Mucosa of descending colon (tissue), 3 donors: ENCODE data around the gene HS3ST1. TPM values are rescaled to one million over a fixed set of nuclear protein-coding genes. Genes with fewer than 3 reads are reported as not detected.

Experiments
- ATAC-seq: fragments of 200-7000 bp; cut with Tn5 transposase; one replicate; pipeline ENCODE4 v1.9.1; 2020; ENCODE audit warnings: mild to moderate bottlenecking, moderate library complexity
- DNase-seq, 3 donors: peaks; one replicate each; pipeline ENCODE4 v3.0.0-alpha.2; 2020
- H3K36me3 ChIP-seq: fragments of 200-600 bp; one replicate; pipeline ENCODE4 v1.8.0; 2021; ENCODE audit warnings: low read depth, mild to moderate bottlenecking
- H3K4me1 ChIP-seq: fragments of 200-600 bp; one replicate; pipeline ENCODE4 v1.8.0; 2021; ENCODE audit warnings: low read depth, mild to moderate bottlenecking
- H3K4me3 ChIP-seq: fragments of 200-600 bp; one replicate; pipeline ENCODE4 v1.8.0; 2021; ENCODE audit warnings: mild to moderate bottlenecking
- H3K9me3 ChIP-seq: fragments of 200-600 bp; one replicate; pipeline ENCODE4 v1.8.0; 2021; ENCODE audit warnings: mild to moderate bottlenecking
- intact Hi-C, 2 donors: fragments of 100-400 bp; cut with DNase I in 1 of 2; cut with micrococcal nuclease in 1 of 2; formaldehyde crosslinking; loops; one replicate each; pipeline versions ENCODE4 v1.11.0 to v1.11.1; 2022; cut with DNase I, micrococcal nuclease
- total RNA-seq, 3 donors: library from RNA; stranded (reverse); fragmentation: NEBNext Ultra II Directional in 2 of 3; extraction: Animal tissue kit (Norgen Biotek cat#: 25700) in 2 of 3; gene quantifications; one replicate each; pipeline versions ENCODE4 v1.2.1 to v1.2.4, GENCODE V29; 2021 to 2023
- TF ChIP-seq, protein P1 (sequence below): fragments of 200-600 bp; IDR thresholded peaks from one replicate; pipeline ENCODE4 v1.8.0; 2022; ENCODE audit warnings: antibody characterized with exemption, mild to moderate bottlenecking
- donor health status: DM: no; HTN: no; CAD: no; lungs with moderate emphysema.
- donor health status: DM: no; HTN: no; CAD: no.
- donor health status: DM: no; HTN: yes; CAD: no.

Gene HS3ST1
- total RNA-seq, 3 donors from 2014 or later: 4.0 to 6.3 (median 5.5) TPM

DNA sequence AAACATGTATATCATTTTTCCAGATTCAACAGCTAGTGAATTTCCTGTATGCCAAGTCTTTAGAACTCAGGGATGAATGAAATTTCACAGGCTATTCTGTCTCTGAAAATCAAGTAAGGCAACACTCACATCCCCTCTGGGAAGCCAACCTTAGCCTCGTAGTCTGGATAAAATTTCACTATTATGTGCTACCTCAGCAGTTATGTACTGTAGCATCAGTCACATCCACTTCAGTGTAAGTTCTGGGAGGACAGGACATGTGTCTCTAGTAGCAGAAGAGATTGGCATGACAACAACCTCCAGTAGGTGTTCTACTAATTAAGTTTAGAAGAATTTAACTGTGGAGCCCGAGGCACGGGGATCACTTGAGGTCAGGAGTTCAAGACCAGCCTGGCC, 42.4 kb upstream of the HS3ST1 start:
- no peaks in the 10 kb centered on the region for H3K36me3 ChIP-seq
- no peak for DNase-seq
- TF ChIP-seq, protein P1, sequence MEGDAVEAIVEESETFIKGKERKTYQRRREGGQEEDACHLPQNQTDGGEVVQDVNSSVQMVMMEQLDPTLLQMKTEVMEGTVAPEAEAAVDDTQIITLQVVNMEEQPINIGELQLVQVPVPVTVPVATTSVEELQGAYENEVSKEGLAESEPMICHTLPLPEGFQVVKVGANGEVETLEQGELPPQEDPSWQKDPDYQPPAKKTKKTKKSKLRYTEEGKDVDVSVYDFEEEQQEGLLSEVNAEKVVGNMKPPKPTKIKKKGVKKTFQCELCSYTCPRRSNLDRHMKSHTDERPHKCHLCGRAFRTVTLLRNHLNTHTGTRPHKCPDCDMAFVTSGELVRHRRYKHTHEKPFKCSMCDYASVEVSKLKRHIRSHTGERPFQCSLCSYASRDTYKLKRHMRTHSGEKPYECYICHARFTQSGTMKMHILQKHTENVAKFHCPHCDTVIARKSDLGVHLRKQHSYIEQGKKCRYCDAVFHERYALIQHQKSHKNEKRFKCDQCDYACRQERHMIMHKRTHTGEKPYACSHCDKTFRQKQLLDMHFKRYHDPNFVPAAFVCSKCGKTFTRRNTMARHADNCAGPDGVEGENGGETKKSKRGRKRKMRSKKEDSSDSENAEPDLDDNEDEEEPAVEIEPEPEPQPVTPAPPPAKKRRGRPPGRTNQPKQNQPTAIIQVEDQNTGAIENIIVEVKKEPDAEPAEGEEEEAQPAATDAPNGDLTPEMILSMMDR: no peak
- H3K9me3 ChIP-seq: no peaks in the 10 kb centered on the region
- no peaks in the 10 kb centered on the region for H3K4me1 ChIP-seq
- no peak for ATAC-seq
- no peak overlapping the region for H3K4me3 ChIP-seq
- intact Hi-C loops: no loop called here

DNA sequence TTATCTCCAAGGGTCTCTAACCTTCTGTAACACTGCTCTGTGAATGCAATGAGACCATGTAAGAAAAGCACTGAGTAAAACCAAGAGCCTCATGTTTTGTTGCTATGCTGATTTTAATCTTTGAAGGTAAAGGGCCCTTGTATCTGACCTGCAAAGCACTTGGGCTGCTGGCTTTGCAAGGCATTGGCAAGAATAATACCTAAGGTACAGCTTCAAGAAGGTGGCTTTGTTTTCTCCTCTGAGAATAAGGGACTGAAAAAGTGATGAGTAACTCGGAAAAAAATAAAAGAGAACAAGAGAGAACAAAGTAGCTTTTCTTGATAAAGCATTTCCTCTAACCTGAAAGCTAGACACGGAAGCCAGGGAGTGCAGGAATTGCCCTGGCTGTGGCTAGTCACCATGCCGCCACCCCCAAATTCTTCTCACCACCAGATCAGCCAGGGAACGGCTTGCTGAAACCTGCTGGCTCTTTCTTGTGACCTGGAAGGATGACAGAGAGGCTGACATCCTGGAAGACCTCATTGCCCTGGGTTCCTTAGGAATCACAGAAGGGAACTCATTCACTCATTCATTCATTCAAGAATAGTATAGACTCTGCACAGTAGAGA, 41.8 kb upstream of the HS3ST1 start:
- no peaks in the 10 kb centered on the region for H3K4me1 ChIP-seq

DNA sequence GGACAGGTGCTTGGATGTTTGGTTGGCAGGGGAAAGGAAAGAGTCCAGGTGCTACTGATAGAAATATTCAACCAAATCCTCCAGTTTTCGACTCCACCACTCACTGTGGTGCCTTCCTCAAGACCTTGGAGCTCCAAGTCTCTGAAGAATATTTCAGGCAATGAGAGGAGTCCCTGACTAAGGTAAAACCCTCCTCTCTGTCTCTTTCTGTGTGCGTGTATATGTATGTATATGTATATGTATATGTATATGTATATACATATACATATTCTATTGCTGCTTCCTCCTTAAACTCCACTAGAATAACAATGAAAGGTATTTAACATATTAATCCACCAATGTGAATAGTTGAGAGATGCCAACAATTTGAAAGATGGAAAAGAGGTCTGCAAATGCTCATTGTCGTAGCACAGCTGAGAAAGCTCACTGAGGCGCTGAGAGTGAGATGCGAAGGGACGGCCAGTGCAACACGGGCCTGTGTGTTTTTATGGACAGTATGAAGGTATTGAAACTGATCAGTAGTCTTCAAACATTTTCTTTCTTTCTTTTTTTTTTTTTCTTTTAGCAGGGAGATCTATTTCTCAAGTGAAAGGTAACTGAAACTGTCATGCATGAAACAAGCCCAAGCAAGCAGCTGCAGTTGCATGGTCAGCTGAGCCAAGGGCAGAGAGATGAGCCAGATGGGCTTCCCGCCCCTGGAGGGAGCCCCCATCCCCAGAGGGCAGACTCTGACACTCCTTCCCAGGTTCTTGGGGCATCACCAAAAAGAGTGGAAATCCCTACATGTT, 41.1 kb upstream of the HS3ST1 start:
- intact Hi-C loops: no loop called here
- DNase-seq: no peak
- H3K4me1 ChIP-seq: no peaks in the 10 kb centered on the region
- ATAC-seq: no peak
- no peaks in the 10 kb centered on the region for H3K9me3 ChIP-seq
- TF ChIP-seq, protein P1: no peak
- no peaks in the 10 kb centered on the region for H3K36me3 ChIP-seq
- H3K4me3 ChIP-seq: no peak overlapping the region

More for the DNA sequence above, 41.8 kb upstream of the HS3ST1 start:
- intact Hi-C loops: no loop called here
- Histone ChIP-seq H3K4me3 (no peak overlapping the region), H3K36me3 (no peaks in the 10 kb centered on the region), H3K9me3 (no peaks in the 10 kb centered on the region)
- ATAC-seq: no peak
- DNase-seq: no peak
- TF ChIP-seq, protein P1: no peak

DNA sequence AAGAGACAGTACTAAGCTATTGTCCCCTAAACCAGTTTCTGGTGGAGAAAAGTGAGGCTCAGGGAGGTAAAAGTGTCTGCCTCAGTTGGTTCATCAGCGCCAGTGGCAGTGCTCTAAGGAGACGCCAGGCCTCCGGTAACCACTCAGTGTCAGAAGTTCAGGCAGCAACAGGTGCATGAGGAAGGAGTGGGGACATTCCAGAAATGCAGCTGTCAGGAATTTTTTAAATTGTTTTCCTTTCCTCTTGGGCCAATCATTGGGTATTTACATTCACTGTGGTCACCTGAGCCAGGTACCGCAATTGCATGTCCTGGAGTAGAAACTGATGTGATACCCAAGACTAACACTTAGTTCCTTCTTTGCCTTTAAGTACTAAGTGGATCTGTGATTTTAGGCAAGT, 40.2 kb upstream of the HS3ST1 start:
- DNase-seq (no peak), ATAC-seq (peak; percentile 71)
- Histone ChIP-seq H3K4me3 (no peak overlapping the region), H3K36me3 (no peaks in the 10 kb centered on the region), H3K9me3 (no peaks in the 10 kb centered on the region), H3K4me1 (no peaks in the 10 kb centered on the region)
- TF ChIP-seq, protein P1: no peak
- intact Hi-C loops: no loop called here

DNA sequence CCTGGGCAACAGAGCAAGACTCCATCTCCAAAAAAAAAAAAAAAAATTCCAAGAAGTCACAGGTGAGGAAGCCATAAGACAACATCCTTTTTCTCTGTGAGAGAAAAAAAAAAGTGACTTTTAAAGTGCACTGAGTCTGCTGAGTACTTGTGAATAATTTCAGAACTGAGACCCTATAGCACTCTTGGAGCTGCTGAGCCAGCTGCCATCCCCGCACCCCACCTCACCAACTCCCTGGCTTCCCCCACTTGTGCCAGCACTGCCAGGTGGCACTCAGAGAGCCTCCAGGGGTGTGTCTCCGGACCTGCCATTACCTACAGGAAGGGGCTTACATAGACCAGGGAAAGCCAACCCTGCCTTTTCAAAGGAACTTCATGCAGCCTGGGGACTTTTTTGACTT, 39.2 kb upstream of the HS3ST1 start:
- ATAC-seq (no peak), DNase-seq (no peak)
- TF ChIP-seq, protein P1: no peak
- no peak overlapping the region for H3K4me3 ChIP-seq
- H3K9me3 ChIP-seq: no peaks in the 10 kb centered on the region
- H3K36me3 ChIP-seq: no peaks in the 10 kb centered on the region
- intact Hi-C loops: no loop called here
- no peaks in the 10 kb centered on the region for H3K4me1 ChIP-seq
